ENCODE data around the gene OSBPL8. TPM values are rescaled to one million over a fixed set of nuclear protein-coding genes. Genes with fewer than 3 reads are reported as not detected.
A peak's percentile ranks its signal among the peaks of the same experiment; 100 is the strongest.

Gene OSBPL8
- polyA plus RNA-seq, 1 donor: 24.9 TPM

DNA sequence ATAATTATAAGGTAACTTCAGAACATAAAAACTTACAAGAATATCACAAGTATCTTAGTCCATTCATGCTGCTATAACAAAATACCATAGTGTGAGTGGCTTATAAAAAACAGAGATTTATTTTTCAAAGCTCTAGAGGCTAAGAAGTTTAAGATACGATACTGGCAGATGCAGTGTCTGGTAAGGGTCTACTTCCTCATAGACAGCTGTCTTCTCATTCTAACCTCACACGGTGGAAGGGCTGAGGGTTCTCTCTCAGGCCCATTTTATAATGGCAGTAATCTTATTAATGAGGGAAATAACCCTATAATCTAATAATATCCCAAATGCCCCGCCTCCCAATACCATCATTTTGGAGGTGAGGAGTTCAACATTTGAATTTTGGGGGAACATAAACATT, 23.7 kb upstream of the OSBPL8 start:
- Histone ChIP-seq H3K36me3 (ENCODE audit: control insufficient read depth, insufficient read depth, low read length) (no peaks in the 10 kb centered on the region), H3K27me3 (ENCODE audit: control insufficient read depth, insufficient read depth, low read length) (no peaks in the 10 kb centered on the region), H3K4me1 (ENCODE audit: control insufficient read depth, insufficient read depth, low read length) (no peaks in the 10 kb centered on the region), H3K27ac (ENCODE audit: low read length) (no peak overlapping the region), H3K4me3 (ENCODE audit: low read length) (no peak overlapping the region), H3K9me3 (ENCODE audit: control insufficient read depth, low read depth, low read length) (no peaks in the 10 kb centered on the region)
- 80% methylated on average over 1 of the region's 3 CpGs for WGBS (ENCODE audit: insufficient coverage, low lambda C conversion rate)
- no peak for DNase-seq

DNA sequence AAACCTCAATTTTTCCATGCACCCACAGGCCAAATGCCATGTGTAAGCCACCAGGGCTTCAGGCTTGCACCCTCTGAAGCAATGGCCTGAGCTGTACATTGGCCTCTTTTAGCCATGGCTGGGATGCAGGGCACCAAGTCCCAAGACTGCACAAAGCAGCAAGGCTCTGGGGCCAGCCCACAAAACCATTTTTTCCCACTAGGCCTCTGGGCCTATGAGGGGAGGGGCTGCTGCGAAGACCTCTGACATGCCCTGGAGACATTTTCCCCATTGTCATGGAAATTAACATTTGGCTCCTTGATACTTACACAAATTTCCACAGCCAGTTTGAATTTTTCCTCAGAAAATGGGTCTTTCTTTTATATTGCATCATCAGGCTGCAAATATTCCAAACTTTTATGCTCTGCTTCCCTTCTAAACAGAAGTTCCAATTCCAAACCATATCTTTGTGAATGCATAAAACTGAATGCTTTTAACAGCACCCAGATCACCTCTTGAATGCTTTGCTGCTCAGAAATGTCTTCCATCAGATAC, 14.3 kb upstream of the OSBPL8 start:
- no peaks in the 10 kb centered on the region for H3K27me3 ChIP-seq (ENCODE audit: control insufficient read depth, insufficient read depth, low read length)
- H3K9me3 ChIP-seq (ENCODE audit: control insufficient read depth, low read depth, low read length): peaks cover 4% of the 10 kb centered on the region
- WGBS (ENCODE audit: insufficient coverage, low lambda C conversion rate): no CpG with 5 or more reads among the region's 1 CpG
- H3K4me1 ChIP-seq (ENCODE audit: control insufficient read depth, insufficient read depth, low read length): no peaks in the 10 kb centered on the region
- no peak overlapping the region for H3K27ac ChIP-seq (ENCODE audit: low read length)
- H3K36me3 ChIP-seq (ENCODE audit: control insufficient read depth, insufficient read depth, low read length): no peaks in the 10 kb centered on the region
- no peak for DNase-seq
- H3K4me3 ChIP-seq (ENCODE audit: low read length): no peak overlapping the region

DNA sequence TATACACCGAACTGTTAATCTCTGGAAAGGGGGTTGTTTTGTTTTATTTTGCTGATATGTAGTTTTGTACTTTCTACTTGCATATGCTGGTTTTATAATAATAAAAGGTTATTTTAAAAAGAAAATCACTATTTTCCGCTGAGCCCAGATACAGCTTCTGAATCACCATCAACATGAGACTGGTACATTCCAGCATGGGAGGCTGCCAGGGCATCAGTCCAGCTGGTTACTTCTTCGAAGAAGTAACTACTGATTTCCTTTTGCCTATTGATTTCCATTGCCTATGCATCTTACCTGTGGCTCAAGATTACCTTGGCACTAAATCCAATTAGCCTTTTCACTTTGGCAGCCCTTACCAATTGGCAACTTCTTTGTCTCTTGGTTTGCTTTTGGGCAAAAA, 11.7 kb upstream of the OSBPL8 start:
- no peaks in the 10 kb centered on the region for H3K4me1 ChIP-seq (ENCODE audit: control insufficient read depth, insufficient read depth, low read length)
- H3K4me3 ChIP-seq (ENCODE audit: low read length): no peak overlapping the region
- WGBS (ENCODE audit: insufficient coverage, low lambda C conversion rate): 83% methylated on average over 1 of the region's 3 CpGs
- H3K27me3 ChIP-seq (ENCODE audit: control insufficient read depth, insufficient read depth, low read length): no peaks in the 10 kb centered on the region
- H3K9me3 ChIP-seq (ENCODE audit: control insufficient read depth, low read depth, low read length): peaks cover 4% of the 10 kb centered on the region
- no peak overlapping the region for H3K27ac ChIP-seq (ENCODE audit: low read length)
- no peaks in the 10 kb centered on the region for H3K36me3 ChIP-seq (ENCODE audit: control insufficient read depth, insufficient read depth, low read length)
- DNase-seq: no peak

DNA sequence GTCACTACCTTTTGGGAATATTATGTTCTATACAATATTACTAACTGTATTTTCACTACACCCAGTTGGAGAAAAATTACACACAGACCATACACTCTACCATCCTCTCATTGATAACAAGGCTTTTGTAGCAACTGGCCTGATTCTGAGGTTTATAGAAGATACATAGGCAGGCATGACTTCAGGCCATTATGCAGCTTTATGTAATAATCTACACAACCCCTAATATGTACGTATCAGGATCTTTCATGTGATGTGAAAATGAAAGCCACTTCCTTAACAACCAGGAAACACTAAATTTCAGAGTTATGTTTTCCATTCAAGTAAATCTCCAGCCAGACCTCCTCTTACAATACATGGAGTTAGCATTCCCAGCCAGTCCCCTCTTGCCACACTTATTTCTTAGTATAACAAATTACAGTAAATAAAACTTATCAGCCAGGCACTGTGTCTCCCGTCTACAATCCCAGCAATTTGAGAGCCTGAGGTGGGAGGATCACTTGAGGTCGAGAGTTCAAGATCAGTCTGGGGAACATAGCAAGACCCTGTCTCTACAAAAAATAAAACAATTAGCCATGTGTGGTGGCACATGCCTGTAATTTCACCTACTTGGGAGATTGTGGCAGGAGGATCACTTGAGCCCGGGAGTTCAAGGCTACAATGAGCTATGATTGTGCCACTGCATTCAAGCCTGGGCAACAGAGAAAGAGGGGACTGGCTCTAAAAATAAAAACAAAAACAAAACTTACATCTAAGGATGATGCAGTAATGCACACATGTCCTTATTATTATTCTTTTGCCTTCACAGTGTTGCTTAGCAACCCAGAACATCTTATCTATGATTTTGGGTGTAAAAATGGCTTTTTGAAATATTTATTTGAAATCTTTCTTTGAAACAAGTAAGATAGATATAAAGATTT, 10.4 kb upstream of the OSBPL8 start:
- no peak overlapping the region for H3K27ac ChIP-seq (ENCODE audit: low read length)
- H3K9me3 ChIP-seq (ENCODE audit: control insufficient read depth, low read depth, low read length): peaks cover 4% of the 10 kb centered on the region
- DNase-seq: peak in 1 of 2 donors; percentile 18
- no peak overlapping the region for H3K4me3 ChIP-seq (ENCODE audit: low read length)
- no peaks in the 10 kb centered on the region for H3K27me3 ChIP-seq (ENCODE audit: control insufficient read depth, insufficient read depth, low read length)
- H3K4me1 ChIP-seq (ENCODE audit: control insufficient read depth, insufficient read depth, low read length): no peaks in the 10 kb centered on the region
- H3K36me3 ChIP-seq (ENCODE audit: control insufficient read depth, insufficient read depth, low read length): no peaks in the 10 kb centered on the region
- WGBS (ENCODE audit: insufficient coverage, low lambda C conversion rate): no CpG with 5 or more reads among the region's 4 CpGs

DNA sequence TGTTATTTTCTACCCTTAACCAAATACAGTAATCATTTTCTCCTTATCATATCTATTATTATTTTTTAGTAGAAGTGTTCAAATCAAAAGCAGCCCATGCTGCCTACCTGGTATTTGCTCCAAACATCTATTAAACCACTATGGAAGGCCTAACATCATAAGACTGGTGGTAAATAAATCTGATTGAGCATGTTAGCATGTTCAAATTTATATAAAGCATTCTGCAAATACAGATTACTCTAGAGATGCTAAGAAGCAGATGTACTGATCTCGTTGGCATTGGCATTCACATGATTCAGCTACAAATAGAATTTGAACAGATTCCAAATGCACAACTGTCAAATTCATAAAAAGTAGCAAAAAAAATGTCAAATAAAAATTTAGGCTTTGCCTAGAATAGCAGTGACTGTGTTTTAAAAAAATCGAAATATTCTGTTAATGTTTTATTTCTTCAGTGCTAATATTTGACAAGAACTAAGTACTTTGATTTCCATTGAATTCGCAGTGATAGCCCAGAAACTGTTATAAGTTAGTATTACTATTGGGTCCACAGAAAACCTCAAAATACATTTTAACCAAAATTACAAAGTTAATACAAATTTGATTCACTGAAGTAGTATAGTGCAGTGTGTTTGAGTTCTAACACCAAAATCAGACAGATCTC, 9.4 kb upstream of the OSBPL8 start:
- no peak for DNase-seq
- Histone ChIP-seq H3K4me3 (ENCODE audit: low read length) (no peak overlapping the region), H3K9me3 (ENCODE audit: control insufficient read depth, low read depth, low read length) (peaks cover 4% of the 10 kb centered on the region), H3K27ac (ENCODE audit: low read length) (no peak overlapping the region), H3K27me3 (ENCODE audit: control insufficient read depth, insufficient read depth, low read length) (no peaks in the 10 kb centered on the region), H3K4me1 (ENCODE audit: control insufficient read depth, insufficient read depth, low read length) (no peaks in the 10 kb centered on the region), H3K36me3 (ENCODE audit: control insufficient read depth, insufficient read depth, low read length) (no peaks in the 10 kb centered on the region)
- 67% methylated on average over 1 of the region's 3 CpGs for WGBS (ENCODE audit: insufficient coverage, low lambda C conversion rate)

DNA sequence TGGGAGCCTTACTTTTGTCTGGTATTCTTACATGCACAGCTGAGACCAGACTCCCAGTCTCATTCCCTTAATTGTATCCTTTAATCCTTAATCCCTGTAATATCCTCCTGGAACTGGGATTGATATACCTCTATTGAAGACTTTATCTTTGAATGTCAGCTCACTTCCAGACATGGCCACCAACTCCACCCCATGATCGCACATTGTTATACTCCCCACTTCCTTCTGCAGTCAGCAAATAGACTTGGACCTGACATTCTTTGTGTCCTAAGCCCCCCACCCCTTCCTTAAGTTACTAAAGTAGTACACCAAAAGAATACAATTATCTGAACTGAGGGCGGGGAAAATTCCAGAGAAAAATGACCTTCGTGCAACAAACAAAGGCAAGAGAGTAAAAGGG, 8.6 kb upstream of the OSBPL8 start:
- Histone ChIP-seq H3K36me3 (ENCODE audit: control insufficient read depth, insufficient read depth, low read length) (no peaks in the 10 kb centered on the region), H3K4me1 (ENCODE audit: control insufficient read depth, insufficient read depth, low read length) (no peaks in the 10 kb centered on the region), H3K9me3 (ENCODE audit: control insufficient read depth, low read depth, low read length) (no peaks in the 10 kb centered on the region), H3K4me3 (ENCODE audit: low read length) (no peak overlapping the region), H3K27me3 (ENCODE audit: control insufficient read depth, insufficient read depth, low read length) (no peaks in the 10 kb centered on the region), H3K27ac (ENCODE audit: low read length) (no peak overlapping the region)
- 74% methylated on average over 3 of the region's 3 CpGs for WGBS (ENCODE audit: insufficient coverage, low lambda C conversion rate)
- DNase-seq: no peak

DNA sequence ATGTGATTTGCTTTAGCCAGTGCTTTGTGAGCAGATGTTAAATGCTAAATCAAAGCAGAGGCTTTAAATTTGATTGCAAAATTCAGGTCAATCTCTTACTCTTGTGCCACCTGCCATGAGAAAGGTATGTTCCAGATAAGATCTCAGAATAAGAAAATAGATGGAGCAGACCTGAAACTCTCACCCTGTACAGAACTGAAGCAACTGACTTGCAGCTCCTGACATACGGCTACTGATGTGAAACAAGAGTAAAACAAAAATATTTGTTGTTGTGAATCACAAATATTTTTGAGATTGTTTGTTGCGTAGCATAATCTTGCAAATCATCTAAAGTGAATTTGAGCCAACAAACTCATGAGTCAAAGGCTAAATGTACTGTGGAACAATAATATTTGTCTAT, 3.5 kb upstream of the OSBPL8 start:
- no peaks in the 10 kb centered on the region for H3K36me3 ChIP-seq (ENCODE audit: control insufficient read depth, insufficient read depth, low read length)
- H3K27ac ChIP-seq (ENCODE audit: low read length): no peak overlapping the region
- no peaks in the 10 kb centered on the region for H3K9me3 ChIP-seq (ENCODE audit: control insufficient read depth, low read depth, low read length)
- WGBS (ENCODE audit: insufficient coverage, low lambda C conversion rate): 100% methylated on average over 2 of the region's 2 CpGs
- H3K27me3 ChIP-seq (ENCODE audit: control insufficient read depth, insufficient read depth, low read length): no peaks in the 10 kb centered on the region
- no peak overlapping the region for H3K4me3 ChIP-seq (ENCODE audit: low read length)
- peaks cover 2% of the 10 kb centered on the region for H3K4me1 ChIP-seq (ENCODE audit: control insufficient read depth, insufficient read depth, low read length)
- DNase-seq: no peak

DNA sequence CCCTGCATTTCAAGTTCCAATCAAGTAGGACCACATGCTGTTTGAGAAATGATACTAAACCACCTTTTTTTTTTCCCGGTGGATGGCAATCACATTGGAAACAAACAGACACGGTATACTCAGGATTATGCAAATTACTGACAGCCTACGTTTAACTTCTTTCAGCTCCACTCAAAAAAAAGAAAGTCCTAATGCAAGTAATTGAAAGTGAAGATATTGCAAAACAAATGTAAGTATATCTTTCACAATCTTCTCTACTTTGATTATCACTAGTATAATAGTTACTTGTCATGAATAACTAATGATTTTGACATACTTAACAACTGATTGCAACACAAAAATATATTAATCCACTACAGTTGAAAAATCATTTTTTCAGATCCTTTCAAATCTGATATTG, 2.6 kb upstream of the OSBPL8 start:
- Histone ChIP-seq H3K36me3 (ENCODE audit: control insufficient read depth, insufficient read depth, low read length) (no peaks in the 10 kb centered on the region), H3K27ac (ENCODE audit: low read length) (no peak overlapping the region), H3K27me3 (ENCODE audit: control insufficient read depth, insufficient read depth, low read length) (no peaks in the 10 kb centered on the region), H3K4me1 (ENCODE audit: control insufficient read depth, insufficient read depth, low read length) (peaks cover 4% of the 10 kb centered on the region), H3K4me3 (ENCODE audit: low read length) (no peak overlapping the region), H3K9me3 (ENCODE audit: control insufficient read depth, low read depth, low read length) (no peaks in the 10 kb centered on the region)
- no peak for DNase-seq
- no CpG with 5 or more reads among the region's 3 CpGs for WGBS (ENCODE audit: insufficient coverage, low lambda C conversion rate)

DNA sequence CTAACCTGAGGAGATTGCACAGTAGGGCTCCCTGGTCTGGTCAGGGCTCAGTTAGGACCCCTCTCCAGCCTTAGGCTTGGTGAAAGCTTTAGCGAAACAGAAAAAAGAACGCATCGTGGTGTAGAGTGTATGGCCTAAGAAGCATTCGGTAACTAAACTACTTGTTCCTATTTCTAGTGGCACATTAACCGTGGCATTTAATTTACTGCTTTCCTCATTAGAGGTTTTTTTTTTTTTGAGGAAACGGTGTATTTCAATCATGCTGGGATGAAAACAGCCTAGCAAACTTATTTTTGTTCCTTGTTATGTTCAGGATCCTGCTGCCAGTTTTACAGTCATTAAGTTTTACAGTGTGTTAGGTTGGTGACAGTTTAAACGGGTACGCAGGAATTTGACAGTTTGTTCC, 518 bp upstream of the OSBPL8 start:
- Histone ChIP-seq H3K9me3 (ENCODE audit: control insufficient read depth, low read depth, low read length) (no peaks in the 10 kb centered on the region), H3K27me3 (ENCODE audit: control insufficient read depth, insufficient read depth, low read length) (no peaks in the 10 kb centered on the region), H3K4me1 (ENCODE audit: control insufficient read depth, insufficient read depth, low read length) (peaks cover 4% of the 10 kb centered on the region), H3K36me3 (ENCODE audit: control insufficient read depth, insufficient read depth, low read length) (no peaks in the 10 kb centered on the region), H3K27ac (ENCODE audit: low read length) (peak overlapping the region; percentile 89), H3K4me3 (ENCODE audit: low read length) (peak overlapping the region; percentile 99)
- DNase-seq: no peak
- 53% methylated on average over 3 of the region's 8 CpGs for WGBS (ENCODE audit: insufficient coverage, low lambda C conversion rate)

DNA sequence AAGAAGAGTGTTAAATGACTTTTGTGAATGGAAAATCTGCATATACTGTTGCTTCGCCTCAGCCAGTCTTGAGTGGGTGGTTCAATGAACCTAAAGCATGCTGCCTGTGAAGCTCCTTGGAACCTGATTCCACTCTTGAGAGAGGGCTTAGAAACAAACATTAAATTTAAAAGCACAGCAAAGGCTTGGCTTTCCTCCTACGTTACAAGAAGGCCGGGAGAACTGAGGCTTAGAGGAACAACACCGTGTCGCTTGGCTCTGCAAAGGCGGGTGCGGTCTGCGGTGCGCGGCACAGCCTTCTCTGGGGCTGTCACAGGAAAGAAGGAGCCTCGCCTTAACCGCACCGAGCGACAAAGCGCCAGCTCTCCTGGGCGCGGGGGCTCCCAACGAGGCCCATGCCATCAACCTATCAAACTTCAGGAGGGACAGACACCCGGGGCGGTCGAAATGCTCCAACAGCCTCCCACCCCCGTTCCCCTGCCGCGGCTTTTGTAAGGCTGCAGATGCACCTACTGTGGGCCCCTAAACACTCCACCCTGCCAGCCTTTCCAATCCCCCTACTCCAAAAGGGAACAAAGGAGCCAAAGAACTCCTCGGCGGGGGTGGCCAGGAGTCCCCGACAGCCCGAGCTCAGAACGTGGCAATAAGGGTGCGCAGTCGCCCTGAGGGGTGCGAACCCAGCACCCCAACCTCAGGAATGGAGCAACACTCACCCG, 729 bp downstream of the OSBPL8 start:
- no CpG with 5 or more reads among the region's 33 CpGs for WGBS (ENCODE audit: insufficient coverage, low lambda C conversion rate)
- peak overlapping the region; percentile 89 for H3K27ac ChIP-seq (ENCODE audit: low read length)
- DNase-seq: peak; percentile 66 to 74
- H3K4me3 ChIP-seq (ENCODE audit: low read length): peak overlapping the region; percentile 99
- H3K27me3 ChIP-seq (ENCODE audit: control insufficient read depth, insufficient read depth, low read length): no peaks in the 10 kb centered on the region
- peaks cover 4% of the 10 kb centered on the region for H3K4me1 ChIP-seq (ENCODE audit: control insufficient read depth, insufficient read depth, low read length)
- H3K36me3 ChIP-seq (ENCODE audit: control insufficient read depth, insufficient read depth, low read length): no peaks in the 10 kb centered on the region
- no peaks in the 10 kb centered on the region for H3K9me3 ChIP-seq (ENCODE audit: control insufficient read depth, low read depth, low read length)
